ENCODE results near the gene THRB. TPM values are rescaled to one million over a fixed set of nuclear protein-coding genes. Genes with fewer than 3 reads are reported as not detected.

The THRB gene
- total RNA-seq, 6 donors from 2014 or later, result 5.5 to 15.2 (median 12.0) TPM

GRCh38 chr3:24138876-24139256, 355.8 kb downstream of the THRB start:
- Histone ChIP-seq H3K27me3 (no peaks in the 10 kb centered on the region), H3K9me3 (no peaks in the 10 kb centered on the region), H3K27ac (no peak overlapping the region), H3K4me1 (peaks cover 0 to 4% (median 3%) of the 10 kb centered on the region in 4 donors), H3K36me3 (peaks cover 0 to 18% (median 0%) of the 10 kb centered on the region in 4 donors), H3K4me3 (no peak overlapping the region)
- DNase-seq (no peak), ATAC-seq (ENCODE audit: low FRiP score in 2 of 2) (no peak)
- 77 to 83% methylated on average over 1 of the region's 1 CpG for WGBS, 2 donors
- TF ChIP-seq CTCF (IDR thresholded peaks at IDR 0.05), result no peak
- no peak for TF ChIP-seq EP300 (IDR thresholded peaks at IDR 0.05)
- TF ChIP-seq POLR2AphosphoS5 (IDR thresholded peaks at IDR 0.05), result no peak
- no peak for TF ChIP-seq POLR2A (IDR thresholded peaks at IDR 0.05)

GRCh38 chr3:24137958-24138875, 356.4 kb downstream of the THRB start:
- H3K4me1 ChIP-seq, result peaks cover 0 to 4% (median 3%) of the 10 kb centered on the region in 4 donors
- no peak overlapping the region for H3K4me3 ChIP-seq
- H3K9me3 ChIP-seq, result no peaks in the 10 kb centered on the region
- TF ChIP-seq EP300 (IDR thresholded peaks at IDR 0.05) (no peak), POLR2A (IDR thresholded peaks at IDR 0.05) (no peak), POLR2AphosphoS5 (IDR thresholded peaks at IDR 0.05) (no peak), CTCF (IDR thresholded peaks at IDR 0.05) (no peak)
- H3K27me3 ChIP-seq, result no peaks in the 10 kb centered on the region
- DNase-seq, result peak in 1 of 2 donors; percentile 40
- peaks cover 0 to 16% (median 0%) of the 10 kb centered on the region in 4 donors for H3K36me3 ChIP-seq
- 65 to 68% methylated on average over 6 of the region's 6 CpGs for WGBS, 2 donors
- no peak overlapping the region for H3K27ac ChIP-seq
- peak in 1 of 2 donors; percentile 20 for ATAC-seq (ENCODE audit: low FRiP score in 2 of 2)

GRCh38 chr3:24137334-24137733, 357.3 kb downstream of the THRB start:
- H3K36me3 ChIP-seq, result peaks cover 0 to 16% (median 0%) of the 10 kb centered on the region in 4 donors
- ATAC-seq (ENCODE audit: low FRiP score in 2 of 2) (no peak), DNase-seq (no peak)
- no peak overlapping the region for H3K4me3 ChIP-seq
- WGBS, 2 donors, result 89 to 99% methylated on average over 3 of the region's 3 CpGs
- no peaks in the 10 kb centered on the region for H3K9me3 ChIP-seq
- no peak overlapping the region for H3K27ac ChIP-seq
- peaks cover 0 to 4% (median 3%) of the 10 kb centered on the region in 4 donors for H3K4me1 ChIP-seq
- TF ChIP-seq CTCF (IDR thresholded peaks at IDR 0.05) (no peak), EP300 (IDR thresholded peaks at IDR 0.05) (no peak), POLR2AphosphoS5 (IDR thresholded peaks at IDR 0.05) (no peak), POLR2A (IDR thresholded peaks at IDR 0.05) (no peak)
- H3K27me3 ChIP-seq, result no peaks in the 10 kb centered on the region

GRCh38 chr3:24136624-24137310, 357.9 kb downstream of the THRB start:
- DNase-seq, result no peak
- TF ChIP-seq EP300 (IDR thresholded peaks at IDR 0.05) (no peak), CTCF (IDR thresholded peaks at IDR 0.05) (no peak), POLR2AphosphoS5 (IDR thresholded peaks at IDR 0.05) (no peak), POLR2A (IDR thresholded peaks at IDR 0.05) (no peak)
- Histone ChIP-seq H3K36me3 (peaks cover 0 to 14% (median 0%) of the 10 kb centered on the region in 4 donors), H3K27ac (no peak overlapping the region), H3K4me1 (peaks cover 0 to 4% (median 3%) of the 10 kb centered on the region in 4 donors), H3K4me3 (no peak overlapping the region), H3K27me3 (no peaks in the 10 kb centered on the region), H3K9me3 (no peaks in the 10 kb centered on the region)
- ATAC-seq (ENCODE audit: low FRiP score in 2 of 2), result no peak

All from upper lobe of left lung (tissue), 6 donors.